GM21825 (cell line): ENCODE measurements around the gene NDUFA12.

ENCODE experiments used
- ATAC-seq: cut with Tn5 transposase; IDR thresholded peaks from one replicate; pipeline ENCODE4 v1.9.1; 2021; ENCODE audit warnings: mild to moderate bottlenecking, moderate library complexity; ENCODE audit not compliant: unreplicated experiment

NDUFA12 gene

DNA sequence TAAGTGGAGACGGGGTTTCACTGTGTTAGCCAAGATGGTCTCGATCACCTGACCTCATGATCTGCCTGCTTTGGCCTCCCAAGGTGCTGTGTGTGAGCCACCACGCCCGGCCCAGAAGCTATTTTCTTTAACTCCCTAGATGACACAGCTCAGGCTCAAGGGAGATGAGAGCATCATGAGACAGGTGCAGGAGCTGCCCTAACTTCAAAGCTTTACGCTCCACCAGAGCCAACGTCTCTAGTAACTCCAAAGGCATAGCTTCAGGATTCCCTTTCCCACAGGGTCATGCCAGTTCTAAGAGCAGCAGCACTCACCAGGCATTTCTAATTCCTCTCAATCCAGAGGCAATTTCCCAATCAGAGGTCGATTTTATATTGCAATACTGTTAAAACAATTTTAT lies 21.0 kb downstream of the NDUFA12 start:
- no peak for ATAC-seq

DNA sequence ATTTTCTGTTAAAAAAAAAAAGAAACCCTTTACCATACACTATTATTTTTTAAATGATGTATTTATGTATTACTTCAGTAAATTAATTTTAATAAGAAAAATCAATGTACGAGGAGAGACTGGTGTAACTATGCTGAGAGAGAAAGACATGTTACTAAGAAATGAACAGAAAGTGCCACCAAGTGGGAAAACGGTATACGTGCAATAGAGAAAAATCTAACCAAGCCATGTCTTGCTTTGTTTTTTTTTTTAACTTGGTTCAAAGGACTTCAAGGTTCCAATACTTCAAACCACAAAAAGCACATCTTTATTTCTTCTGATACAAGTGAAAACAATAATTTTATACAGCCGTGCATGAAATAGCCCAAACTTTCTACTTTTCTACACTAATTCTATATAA lies 22.9 kb downstream of the NDUFA12 start:
- ATAC-seq = no peak

DNA sequence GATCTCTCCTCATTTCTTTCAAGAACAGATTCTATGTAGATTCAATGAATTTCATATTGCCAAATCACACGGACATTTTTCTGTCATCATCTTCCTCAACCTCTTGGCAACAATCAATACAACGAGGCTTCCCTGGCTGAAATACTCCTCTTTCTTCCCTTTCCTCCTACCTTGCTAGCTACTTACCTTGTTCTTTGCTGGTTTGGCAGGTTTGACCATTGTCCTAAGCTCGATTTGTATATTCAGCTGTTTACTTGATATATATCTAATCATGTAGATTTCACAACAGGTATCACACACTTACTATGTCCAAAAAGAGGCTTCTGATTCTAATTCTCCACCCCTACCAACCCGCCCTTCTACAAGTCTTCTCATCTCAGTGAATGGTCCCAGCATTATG lies 23.6 kb downstream of the NDUFA12 start:
- no peak for ATAC-seq

DNA sequence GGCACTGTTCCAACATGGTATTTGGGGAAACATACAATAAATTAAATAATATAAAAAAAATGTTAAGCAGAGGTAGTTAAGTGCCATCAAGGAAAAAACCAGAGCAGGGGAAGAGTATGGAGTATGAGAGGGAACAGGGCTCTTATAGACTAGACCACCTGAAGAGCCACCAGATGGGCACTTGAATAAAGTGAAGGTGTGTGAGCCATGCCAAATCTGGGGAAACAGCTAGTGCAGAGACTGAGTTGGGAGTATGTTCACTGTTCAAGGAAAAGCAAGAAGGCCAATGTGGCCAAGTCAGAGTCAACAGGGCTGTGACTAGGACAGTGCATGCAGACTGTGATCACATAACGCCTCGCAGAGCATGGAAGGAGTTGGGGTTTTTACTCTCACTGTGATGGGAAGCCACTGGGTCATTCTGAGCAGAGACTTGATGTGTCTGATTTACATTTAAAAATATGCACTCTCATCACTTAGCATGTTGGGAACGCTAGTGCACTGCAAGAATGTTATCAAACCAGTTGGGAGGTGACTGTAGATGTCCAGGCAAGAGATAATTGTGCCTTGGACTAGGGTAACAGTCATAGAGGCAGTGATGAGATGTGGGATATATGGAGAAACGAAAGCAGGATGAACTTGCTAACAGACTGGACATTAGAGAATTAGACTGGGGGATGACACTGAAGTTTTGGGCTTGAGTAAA lies 25.6 kb downstream of the NDUFA12 start:
- ATAC-seq = no peak

DNA sequence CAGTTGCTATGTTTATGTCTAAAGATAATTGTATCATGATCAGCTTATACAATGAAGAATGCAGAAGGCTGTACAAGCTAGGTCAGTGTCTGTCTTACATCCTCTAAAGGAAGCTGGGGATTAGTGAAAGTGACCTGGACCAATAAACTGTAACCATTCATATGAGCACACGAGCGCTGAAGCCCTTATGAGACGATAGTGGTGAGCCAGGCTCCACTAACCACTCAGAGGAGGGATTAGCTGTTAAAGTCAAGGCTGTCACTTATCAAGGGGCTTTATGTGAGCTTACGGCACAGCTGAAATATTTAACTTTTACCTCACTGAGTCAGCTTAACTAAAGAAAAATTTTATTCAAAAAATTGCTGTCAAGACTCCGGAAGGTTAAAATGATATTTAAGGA lies 30.3 kb downstream of the NDUFA12 start:
- ATAC-seq = no peak

DNA sequence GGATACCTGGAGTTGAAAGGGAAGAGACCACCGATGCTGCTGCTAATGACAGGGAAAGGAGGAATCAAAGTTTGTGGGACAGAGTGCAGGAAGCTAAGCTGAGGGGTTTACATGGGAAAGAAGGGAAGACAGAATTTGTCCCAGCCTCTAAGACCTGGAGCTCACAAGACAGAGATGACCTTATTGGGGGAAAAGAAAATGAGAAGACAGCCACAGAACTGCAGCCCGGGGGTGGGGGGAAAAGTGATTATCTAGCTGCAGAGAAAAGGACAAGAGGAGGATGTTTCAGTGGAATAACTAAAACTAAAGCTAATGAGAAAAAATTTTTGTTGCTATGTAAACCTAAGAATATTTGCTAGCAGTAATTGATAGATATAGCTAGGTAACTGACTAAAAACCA lies 30.7 kb downstream of the NDUFA12 start:
- no peak for ATAC-seq

DNA sequence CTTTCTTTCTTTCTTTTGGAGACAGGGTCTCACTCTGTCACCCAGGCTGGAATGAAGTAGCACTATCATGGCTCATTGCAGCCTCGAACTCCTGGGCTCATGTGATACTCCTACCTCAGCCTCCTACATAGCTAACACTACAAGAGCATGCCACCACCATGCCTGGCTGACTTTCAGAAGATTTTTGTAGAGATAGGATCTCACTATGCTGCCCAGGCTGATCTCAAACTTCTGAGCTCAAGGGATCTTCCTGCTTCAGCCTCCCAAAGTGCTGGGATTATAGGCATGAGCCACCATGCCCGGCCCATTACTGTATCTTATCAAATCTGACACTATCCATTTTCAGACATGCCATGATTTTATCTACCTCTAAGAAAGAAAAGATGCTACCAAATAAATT lies 31.6 kb downstream of the NDUFA12 start:
- ATAC-seq = no peak

DNA sequence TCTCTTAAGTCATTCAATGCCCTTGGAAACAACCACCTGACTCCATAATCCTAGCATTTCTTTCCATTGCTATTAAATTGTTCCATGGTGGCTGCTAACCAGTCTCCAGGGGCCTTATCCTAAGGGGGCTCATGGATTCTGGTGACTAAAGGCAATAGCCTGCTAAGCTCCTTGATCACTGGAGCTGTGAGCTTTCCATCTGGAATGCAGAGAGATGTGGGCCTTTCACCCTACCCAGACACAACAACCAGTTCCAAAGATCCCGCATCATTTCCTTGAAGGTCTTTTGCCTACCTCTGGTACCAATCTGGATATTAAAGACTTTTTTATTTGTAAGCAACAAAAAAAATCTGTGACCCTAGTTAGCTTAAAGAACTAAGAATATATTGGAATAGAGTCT lies 32.9 kb downstream of the NDUFA12 start:
- no peak for ATAC-seq

DNA sequence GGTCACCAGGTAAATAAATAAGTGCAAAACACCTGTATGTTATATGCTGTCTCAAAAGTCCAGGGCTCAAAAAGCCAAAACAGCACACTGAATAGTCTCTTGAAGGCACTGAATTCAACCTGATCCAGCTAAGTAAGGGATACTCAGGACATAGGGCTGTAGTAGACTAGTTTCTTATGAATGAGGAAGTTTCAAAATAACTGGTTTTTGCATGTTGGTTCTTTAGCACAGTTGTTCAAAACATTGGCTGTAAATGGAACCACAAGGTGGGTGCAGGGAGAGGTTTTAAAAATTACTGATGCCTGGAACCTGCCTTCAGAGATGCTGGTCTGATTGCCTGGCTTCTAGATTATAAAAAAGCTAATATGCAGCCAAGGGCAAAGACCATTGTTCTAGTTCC lies 34.1 kb downstream of the NDUFA12 start:
- no peak for ATAC-seq

DNA sequence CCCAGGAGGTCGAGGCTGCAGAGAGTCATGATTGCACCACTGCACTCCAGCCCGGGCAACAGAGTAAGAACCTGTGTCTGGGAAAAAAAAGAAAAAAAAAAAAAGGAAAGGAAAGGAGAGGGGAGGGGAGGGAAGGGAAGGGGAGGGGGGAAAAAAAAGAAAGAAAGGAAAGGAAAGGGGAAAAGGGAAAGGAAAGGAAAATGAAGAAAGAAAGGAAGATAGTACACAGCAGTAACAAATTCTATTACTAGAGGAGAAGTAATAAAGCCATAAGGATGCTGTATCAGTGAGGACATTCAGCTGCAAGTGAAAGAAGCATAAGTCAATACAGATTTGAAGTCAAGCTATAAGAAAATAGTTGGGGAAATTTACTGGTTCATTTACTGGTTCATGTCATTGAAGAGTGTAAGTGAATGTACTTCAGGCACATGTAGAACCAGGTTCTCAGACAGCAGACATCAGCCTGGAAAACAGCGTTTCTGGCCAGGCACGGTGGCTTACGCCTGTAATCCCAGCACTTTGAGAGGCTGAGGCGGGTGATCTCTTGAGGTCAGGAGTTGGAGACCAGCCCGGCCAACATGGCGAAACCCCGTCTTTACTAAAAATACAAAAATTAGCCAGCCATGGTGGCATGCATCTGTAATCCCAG lies 37.4 kb downstream of the NDUFA12 start:
- no peak for ATAC-seq

DNA sequence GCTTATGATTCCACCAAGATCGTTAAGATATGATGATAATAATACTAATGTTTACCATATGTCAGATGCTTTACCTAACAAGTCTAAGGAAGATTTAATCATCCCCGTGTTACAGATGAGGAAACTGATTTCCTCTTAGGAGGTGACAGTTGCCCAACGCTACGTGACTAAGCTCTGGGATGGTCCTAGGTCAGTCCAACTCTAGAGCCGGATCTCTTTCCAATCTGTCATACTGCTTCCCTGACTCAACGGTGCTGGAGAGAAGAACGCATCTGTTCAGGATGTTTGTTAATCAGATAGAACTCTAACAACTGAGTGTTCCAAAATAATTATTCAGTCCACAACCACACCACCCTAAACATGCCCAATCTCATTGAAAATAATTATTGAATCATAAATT lies 39.8 kb downstream of the NDUFA12 start:
- no peak for ATAC-seq

DNA sequence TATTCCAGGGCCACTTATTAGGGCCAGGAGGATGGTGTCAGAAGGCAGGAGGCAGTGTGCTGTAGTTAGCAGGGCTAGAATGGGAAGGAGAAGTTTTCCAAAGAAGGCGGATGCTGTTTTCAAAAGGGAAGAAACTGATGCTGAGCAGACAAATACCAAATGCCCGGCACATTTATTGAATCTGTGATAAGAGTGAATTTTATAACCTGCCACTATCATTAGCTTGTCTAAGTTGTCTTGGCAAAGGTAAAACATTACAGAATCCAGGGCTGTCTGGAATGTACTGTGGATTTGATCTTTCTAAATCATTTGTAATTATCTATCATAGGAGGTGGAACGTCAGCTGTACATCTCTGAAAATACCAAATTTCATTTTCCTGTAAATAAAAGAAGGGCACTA lies 40.8 kb downstream of the NDUFA12 start:
- ATAC-seq = no peak

DNA sequence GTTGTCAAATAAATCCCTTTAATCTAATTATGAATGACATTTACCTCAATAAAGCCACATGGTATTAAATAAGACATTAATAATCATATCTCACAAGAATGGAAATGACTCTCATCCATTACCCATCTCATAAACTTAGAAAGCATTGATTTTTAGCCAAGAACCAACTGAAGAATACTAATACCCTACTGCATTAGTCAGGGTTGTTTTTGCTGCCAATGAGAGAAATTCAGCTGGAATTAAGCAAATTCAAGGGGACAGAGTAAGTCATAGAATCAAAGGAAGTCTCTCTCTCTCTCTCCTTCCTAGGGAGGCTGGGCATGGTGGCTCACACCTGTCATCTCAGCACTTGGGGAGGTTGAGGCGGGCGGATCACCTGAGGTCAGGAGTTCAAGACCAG lies 41.6 kb downstream of the NDUFA12 start:
- no peak for ATAC-seq

DNA sequence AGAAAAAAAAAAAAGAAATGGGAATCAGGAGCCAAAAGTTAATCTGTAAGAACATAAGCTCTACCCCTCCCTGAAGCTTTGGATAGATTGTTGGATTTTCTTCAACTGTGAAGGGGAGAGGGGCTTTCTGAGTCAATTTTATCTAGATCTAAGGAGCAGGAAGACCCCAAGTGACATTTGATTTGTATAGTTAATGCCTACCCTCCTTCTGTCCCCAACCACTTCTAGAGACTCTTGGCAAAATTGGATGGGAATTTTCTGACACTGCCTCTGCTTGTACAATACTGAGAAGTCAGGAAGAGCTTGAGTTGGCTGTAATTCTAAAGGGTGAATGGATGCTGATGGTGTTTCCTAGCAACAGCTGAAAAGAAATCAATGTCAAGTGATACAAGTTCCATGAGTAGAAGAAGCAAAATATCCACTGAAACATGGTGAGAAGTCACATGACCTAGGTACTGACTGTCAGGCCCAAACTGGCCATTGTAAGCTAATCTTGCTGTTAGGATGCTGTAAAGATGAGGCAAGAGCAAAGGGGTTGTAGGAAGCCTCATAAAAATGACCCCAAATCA lies 42.2 kb downstream of the NDUFA12 start:
- ATAC-seq = no peak

DNA sequence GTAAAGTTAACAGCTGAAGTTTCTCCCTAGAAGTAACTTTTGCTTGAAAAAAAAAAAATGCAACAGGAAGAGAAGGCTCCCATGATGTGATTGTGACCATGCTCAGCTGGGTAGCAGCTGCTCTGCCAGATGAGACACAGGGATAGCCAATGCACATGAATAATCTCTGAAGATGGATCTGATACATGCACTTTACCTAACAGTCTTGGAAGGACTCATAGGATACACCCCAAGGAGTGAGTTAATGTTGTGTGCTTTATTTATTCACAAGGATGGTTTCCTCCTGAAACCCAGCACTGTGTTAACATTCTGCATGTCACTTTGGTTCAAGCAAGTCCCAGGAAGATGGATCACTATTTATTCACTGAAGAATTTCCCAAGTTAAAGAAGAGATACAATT lies 46.5 kb downstream of the NDUFA12 start:
- ATAC-seq = no peak

DNA sequence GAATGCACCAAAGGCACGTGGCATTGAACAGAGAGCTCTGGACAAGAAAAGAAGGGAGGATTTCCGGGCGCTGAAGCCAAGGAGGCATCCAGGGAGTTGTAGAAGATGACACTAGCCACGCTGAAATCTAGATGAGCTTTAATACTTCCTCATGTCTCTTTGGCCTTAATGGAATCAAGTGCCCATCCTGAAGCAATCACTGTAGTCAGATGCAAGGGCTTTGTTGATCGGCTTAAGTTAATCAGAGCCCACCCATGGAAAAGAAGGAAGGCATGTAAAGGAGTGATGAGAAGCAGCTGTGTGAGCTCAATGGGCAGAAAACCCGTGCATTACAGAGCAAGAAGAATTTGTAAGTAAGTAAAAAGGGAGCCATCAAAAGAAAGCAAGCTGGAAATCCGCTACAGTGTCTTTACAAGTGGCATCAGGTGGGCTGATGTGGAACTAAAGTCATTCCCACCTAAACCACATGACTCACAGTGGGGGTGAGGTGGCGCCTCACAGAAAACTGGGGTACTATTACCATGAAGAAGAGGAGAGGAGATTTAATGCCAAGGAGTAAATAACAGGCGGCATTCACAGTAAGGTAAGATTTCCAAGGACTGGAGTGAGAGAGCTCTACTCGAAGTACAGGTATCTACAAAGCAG lies 48.4 kb downstream of the NDUFA12 start:
- no peak for ATAC-seq

DNA sequence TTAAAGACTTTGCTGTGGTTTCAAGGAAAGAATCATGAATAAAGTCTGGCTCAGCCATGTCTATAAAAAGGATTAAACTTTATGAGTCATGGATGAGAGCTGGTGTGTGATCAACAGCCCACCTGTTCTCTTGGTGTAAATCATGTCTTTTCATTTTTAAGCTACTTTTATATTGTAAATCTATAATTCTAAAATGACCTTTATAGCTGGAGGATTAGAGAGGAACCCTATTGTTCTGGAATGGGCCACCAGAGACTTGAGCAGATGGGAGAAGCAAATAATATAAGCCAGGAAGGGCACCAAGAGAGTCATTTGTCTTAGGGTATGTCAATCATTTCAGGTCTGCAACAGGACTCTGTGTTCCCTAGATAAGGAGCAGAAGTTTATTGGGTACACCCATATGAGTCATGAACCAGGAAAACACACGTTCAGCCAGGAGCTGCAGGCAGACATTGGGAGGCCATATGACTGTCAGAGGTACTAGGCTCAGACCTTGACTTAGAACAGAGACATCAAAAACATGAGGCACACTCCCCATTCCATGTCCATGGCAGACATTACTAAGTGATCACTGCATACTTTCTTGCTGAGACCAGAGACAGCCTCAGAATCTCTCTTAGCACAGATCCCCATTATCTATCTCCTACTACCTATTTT lies 49.3 kb downstream of the NDUFA12 start:
- ATAC-seq = no peak

DNA sequence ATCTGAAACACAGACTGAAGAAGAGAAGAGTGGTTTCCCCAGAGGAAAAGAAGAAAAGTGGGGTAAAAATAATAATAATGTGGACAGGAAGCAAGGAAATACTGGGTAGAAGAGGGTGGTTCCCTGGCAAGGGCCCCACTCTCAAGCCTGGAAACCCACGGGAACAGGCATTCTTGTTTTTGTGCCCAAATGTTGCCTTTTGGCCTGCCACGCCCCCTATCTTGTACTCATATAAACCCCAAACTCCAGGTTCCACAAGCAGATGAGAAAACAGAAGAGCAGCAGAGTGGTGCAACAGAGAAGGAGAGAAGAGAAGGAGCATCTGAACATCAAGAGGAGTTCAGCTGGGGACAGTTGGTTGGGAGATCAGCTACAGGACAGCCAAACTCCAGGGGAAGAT lies 51.2 kb downstream of the NDUFA12 start:
- no peak for ATAC-seq

DNA sequence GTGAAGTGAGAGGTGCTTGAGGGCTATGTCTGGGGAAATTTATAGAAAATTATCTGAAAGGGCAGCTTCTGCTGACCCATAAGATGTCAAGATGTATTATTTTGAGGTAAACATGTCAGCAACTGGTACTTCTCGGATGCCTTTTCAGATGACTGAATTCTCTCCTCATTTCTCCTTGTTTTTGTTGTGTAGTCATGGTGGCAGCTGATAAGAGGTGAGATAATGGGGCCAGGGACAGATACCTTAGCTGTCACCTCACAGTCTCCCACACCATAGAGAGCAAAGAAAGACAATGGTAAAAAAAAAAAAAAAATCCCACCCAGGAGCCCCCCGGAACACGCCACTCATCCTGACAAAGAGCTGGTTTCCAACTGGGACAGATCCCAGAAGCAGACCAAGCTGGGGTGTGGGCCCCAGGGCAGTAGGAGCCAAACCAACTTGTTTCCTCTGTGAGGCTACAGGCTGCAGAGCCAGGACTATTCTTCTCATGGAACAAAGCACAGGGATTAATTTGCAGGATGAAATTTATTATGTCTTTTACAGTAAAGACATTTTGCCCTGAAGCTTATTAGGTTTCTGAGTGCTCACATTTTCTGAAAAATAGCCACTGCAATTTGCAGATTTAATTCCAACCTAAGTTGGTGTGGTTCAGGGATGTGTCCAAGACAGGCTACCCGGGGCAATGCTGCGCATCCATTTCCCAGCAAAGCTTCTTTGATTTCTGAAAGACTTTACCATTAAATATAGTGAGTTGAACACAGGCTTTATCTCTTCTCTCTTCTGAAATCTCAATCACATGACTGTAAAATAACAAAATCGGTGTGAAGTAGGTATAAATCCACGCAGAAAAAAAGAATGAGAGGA lies 52.2 kb downstream of the NDUFA12 start:
- no peak for ATAC-seq

DNA sequence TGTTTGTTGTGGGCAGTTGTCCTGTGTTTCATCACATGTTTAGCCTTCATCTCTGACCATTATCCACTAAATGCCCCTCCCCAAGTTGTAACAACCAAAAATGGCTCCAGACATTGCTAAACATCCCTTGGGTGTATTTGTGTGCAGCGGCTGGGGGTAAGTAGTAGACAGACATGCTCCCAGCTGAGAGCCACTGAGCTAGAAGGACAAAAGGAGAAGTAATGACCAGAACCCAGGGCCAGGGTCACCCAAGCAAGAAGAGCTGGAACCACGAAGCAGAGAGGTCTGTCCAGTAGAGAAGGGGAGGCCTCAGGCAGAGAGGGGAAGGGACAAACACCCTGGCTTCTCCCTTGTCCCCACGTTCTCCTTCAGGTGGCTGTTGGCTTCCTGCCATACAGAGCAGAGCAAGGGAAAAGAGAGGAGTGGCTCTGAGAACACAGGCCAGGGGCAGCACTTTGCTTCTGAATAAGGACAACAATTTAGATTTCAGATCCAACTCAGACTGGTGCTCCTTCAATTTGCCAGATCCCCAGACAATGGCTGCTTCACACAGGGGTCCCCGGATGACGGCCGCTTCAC lies 55.2 kb downstream of the NDUFA12 start:
- no peak for ATAC-seq
